GM23338 (cell line): Measurements from ENCODE around the gene FRMD1.

Source experiments
- CREB1 ChIP-seq: fragments of 250-450 bp; sonication (Bioruptor Pico); IDR thresholded peaks from 2 replicates; pipeline ENCODE4 v1.5.0; 2020; ENCODE audit warnings: low read depth, mild to moderate bottlenecking, moderate library complexity
- EZH2 ChIP-seq: fragments of 200-600 bp; sonication (generic); IDR thresholded peaks from one replicate; pipeline ENCODE4 v1.8.0; 2017; ENCODE audit warnings: antibody characterized with exemption, mild to moderate bottlenecking, low read depth; ENCODE audit not compliant: unreplicated experiment
- EZH2phosphoT487 ChIP-seq: fragments of 200-600 bp; sonication (generic); IDR thresholded peaks from one replicate; pipeline ENCODE4 v1.8.1; 2018; ENCODE audit warnings: antibody characterized with exemption; ENCODE audit not compliant: unreplicated experiment
- POLR2AphosphoS5 ChIP-seq: IDR thresholded peaks from 2 replicates; pipeline ENCODE4 v1.6.1; 2016; ENCODE audit warnings: antibody characterized with exemption, low read depth
- STAT1 ChIP-seq: IDR thresholded peaks from one replicate; pipeline ENCODE4 v1.6.1; 2016; ENCODE audit warnings: antibody characterized with exemption; ENCODE audit not compliant: unreplicated experiment
- TF ChIP-seq, protein P1 (sequence below), 2 experiments: fragments of 200-600 bp in 1 of 2; sonication (generic) in 1 of 2; conservative IDR thresholded peaks; 2 replicates each; pipeline versions ENCODE4 v1.5.1 to v1.6.1; 2016 to 2017; ENCODE audit warnings: antibody characterized with exemption in 2 of 2, low read depth in 2 of 2, mild to moderate bottlenecking in 2 of 2, moderate library complexity in 1 of 2
- TF ChIP-seq, protein P2 (sequence below): IDR thresholded peaks from one replicate; pipeline ENCODE4 v1.6.1; 2018; ENCODE audit warnings: antibody characterized with exemption; ENCODE audit not compliant: unreplicated experiment

DNA sequence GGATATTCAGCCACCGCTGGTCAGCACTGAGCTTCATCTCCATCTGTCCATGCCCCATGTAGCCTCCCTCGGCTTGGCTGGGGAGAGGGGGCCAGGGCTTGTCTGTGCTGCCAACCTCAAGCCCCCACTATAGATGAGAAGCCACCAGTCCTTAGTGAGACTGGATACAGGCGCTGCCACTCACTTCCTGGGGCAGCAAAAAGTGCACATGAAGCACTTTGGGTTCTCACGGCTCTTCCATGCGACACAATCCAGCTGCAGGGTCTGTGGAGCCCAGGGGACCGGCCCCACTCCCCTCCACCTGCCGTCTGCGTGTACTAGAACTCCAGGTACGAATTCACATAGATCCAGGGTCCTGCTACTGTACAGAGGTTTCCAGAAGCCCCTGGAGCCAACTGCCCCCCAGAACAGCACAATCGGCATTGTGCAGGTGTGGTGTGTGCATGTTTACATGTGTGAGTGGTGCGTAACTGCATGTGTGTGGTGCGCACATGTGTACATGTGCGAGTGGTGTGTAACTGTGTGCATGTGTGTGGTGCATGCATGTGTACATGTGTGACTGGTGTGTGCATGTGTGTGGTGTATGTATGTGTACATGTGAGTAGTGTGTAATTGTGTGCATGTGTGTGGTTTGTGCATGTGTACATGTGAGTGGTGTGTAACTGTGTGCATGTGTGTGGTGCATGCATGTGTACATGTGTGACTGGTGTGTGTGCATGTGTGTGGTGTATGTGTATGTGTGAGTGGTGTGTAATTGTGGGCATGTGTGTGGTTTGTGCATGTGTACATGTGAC is 4.9 kb downstream of the FRMD1 start:
- TF ChIP-seq, protein P1, sequence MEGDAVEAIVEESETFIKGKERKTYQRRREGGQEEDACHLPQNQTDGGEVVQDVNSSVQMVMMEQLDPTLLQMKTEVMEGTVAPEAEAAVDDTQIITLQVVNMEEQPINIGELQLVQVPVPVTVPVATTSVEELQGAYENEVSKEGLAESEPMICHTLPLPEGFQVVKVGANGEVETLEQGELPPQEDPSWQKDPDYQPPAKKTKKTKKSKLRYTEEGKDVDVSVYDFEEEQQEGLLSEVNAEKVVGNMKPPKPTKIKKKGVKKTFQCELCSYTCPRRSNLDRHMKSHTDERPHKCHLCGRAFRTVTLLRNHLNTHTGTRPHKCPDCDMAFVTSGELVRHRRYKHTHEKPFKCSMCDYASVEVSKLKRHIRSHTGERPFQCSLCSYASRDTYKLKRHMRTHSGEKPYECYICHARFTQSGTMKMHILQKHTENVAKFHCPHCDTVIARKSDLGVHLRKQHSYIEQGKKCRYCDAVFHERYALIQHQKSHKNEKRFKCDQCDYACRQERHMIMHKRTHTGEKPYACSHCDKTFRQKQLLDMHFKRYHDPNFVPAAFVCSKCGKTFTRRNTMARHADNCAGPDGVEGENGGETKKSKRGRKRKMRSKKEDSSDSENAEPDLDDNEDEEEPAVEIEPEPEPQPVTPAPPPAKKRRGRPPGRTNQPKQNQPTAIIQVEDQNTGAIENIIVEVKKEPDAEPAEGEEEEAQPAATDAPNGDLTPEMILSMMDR (conservative IDR thresholded peaks at IDR 0.05; ENCODE audit: low read depth in 2 of 2), result no peak
- no peak for TF ChIP-seq EZH2
- TF ChIP-seq POLR2AphosphoS5, result no peak
- TF ChIP-seq CREB1 (CRISPR knock-in tag), result no peak
- TF ChIP-seq, protein P2, sequence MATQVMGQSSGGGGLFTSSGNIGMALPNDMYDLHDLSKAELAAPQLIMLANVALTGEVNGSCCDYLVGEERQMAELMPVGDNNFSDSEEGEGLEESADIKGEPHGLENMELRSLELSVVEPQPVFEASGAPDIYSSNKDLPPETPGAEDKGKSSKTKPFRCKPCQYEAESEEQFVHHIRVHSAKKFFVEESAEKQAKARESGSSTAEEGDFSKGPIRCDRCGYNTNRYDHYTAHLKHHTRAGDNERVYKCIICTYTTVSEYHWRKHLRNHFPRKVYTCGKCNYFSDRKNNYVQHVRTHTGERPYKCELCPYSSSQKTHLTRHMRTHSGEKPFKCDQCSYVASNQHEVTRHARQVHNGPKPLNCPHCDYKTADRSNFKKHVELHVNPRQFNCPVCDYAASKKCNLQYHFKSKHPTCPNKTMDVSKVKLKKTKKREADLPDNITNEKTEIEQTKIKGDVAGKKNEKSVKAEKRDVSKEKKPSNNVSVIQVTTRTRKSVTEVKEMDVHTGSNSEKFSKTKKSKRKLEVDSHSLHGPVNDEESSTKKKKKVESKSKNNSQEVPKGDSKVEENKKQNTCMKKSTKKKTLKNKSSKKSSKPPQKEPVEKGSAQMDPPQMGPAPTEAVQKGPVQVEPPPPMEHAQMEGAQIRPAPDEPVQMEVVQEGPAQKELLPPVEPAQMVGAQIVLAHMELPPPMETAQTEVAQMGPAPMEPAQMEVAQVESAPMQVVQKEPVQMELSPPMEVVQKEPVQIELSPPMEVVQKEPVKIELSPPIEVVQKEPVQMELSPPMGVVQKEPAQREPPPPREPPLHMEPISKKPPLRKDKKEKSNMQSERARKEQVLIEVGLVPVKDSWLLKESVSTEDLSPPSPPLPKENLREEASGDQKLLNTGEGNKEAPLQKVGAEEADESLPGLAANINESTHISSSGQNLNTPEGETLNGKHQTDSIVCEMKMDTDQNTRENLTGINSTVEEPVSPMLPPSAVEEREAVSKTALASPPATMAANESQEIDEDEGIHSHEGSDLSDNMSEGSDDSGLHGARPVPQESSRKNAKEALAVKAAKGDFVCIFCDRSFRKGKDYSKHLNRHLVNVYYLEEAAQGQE, result no peak
- no peak for TF ChIP-seq EZH2phosphoT487
- TF ChIP-seq STAT1, result no peak
